GM23248 (cell line): ENCODE data around the gene GLB1L2.

Source experiments
- EZH2 ChIP-seq: fragments of 200-600 bp; sonication (generic); IDR thresholded peaks from 2 replicates; pipeline ENCODE4 v1.6.1; 2018; ENCODE audit warnings: antibody characterized with exemption, mild to moderate bottlenecking; ENCODE audit not compliant: insufficient read depth, poor library complexity, severe bottlenecking
- EZH2phosphoT487 ChIP-seq: fragments of 200-600 bp; sonication (generic); IDR thresholded peaks from 2 replicates; pipeline ENCODE4 v1.6.1; 2018; ENCODE audit warnings: antibody characterized with exemption, moderate library complexity, mild to moderate bottlenecking, low read depth; ENCODE audit not compliant: insufficient read depth

GRCh38 chr11:134289789-134290188 is 42.0 kb upstream of the GLB1L2 start:
- TF ChIP-seq EZH2phosphoT487, result no peak
- TF ChIP-seq EZH2, result no peak
